ENCODE data around the gene CCDC57. TPM values are rescaled to one million over a fixed set of nuclear protein-coding genes. Genes with fewer than 3 reads are reported as not detected.
A peak's percentile ranks its signal among the peaks of the same experiment; 100 is the strongest.

Gene CCDC57
- total and polyA plus RNA-seq, 2 of the 8 experiments (the other 6 are each of a cell fraction or from before 2014, with no cell fraction given), result 8.4 to 12.9 TPM

- Histone ChIP-seq H3K4me2 (ENCODE audit: insufficient read depth in 1 of 2, low read depth in 2 of 2, low read length in 2 of 2) (no peak overlapping the region), H3K18ac (ENCODE audit: extremely low read depth, low read length) (no peak overlapping the region), H3K27me3 (replicated peaks in 1 of 4; ENCODE audit: control insufficient read depth in 3 of 4, extremely low read depth in 1 of 4, insufficient read depth in 3 of 4, low read length in 3 of 4) (peaks cover 26 to 48% (median 42%) of the 10 kb centered on the region in 4 experiments), H3K56ac (replicated peaks; ENCODE audit: insufficient read length, low read depth, low read length) (no peak overlapping the region), H3K14ac (ENCODE audit: insufficient read length) (no peak overlapping the region), H3K9me3 (ENCODE audit: insufficient read depth in 2 of 2, low read depth in 1 of 2, low read length in 1 of 2) (no peaks in the 10 kb centered on the region; a peak in 1 of 4 replicates), H3K23me2 (ENCODE audit: low read depth, low read length) (peaks cover 9% of the 10 kb centered on the region; the same call in 1 of the 2 replicates), H4K91ac (replicated peaks; ENCODE audit: insufficient read length, low read length) (no peak overlapping the region), H2BK120ac (replicated peaks; ENCODE audit: low read depth, low read length) (no peak overlapping the region), H3K4ac (replicated peaks; ENCODE audit: insufficient read length, low read depth, low read length) (no peak overlapping the region), H3K4me1 (replicated peaks in 1 of 4; ENCODE audit: control insufficient read depth in 3 of 4, insufficient read depth in 4 of 4, low read length in 3 of 4) (peaks cover 0 to 18% (median 6%) of the 10 kb centered on the region in 4 experiments; a peak in 6 of 7 replicates), H2BK20ac (ENCODE audit: low read length) (no peak overlapping the region), H2AFZ (ENCODE audit: low read length) (no peak overlapping the region), H2BK12ac (ENCODE audit: low read depth, low read length) (no peak overlapping the region), H3K79me2 (ENCODE audit: control insufficient read depth in 1 of 2, insufficient read depth in 2 of 2, low read length in 2 of 2) (no peaks in the 10 kb centered on the region), H3K23ac (ENCODE audit: insufficient read length) (no peak overlapping the region), H3K36me3 (ENCODE audit: control insufficient read depth in 2 of 4, insufficient read depth in 4 of 4, low read length in 3 of 4) (peaks cover 0 to 3% (median 0%) of the 10 kb centered on the region in 4 experiments; a peak in 1 of 8 replicates), H3K9ac (replicated peaks in 1 of 4; ENCODE audit: extremely low read depth in 1 of 4, low read depth in 3 of 4, low read length in 3 of 4) (no peak overlapping the region), H2AK5ac (ENCODE audit: low read depth, low read length) (0 out of 2 replicates have a peak overlapping the region, but pooled peaks have one; percentile 5), H4K20me1 (replicated peaks in 1 of 2; ENCODE audit: control insufficient read depth in 1 of 2, insufficient read depth in 2 of 2, low read length in 2 of 2) (peaks cover 9 to 12% of the 10 kb centered on the region in 2 experiments), H3K4me3 (ENCODE audit: extremely low read depth in 1 of 4, insufficient read depth in 2 of 4, low read depth in 3 of 4, low read length in 4 of 4) (no peak overlapping the region), H2BK15ac (ENCODE audit: low read length) (no peak overlapping the region), H4K8ac (ENCODE audit: extremely low read depth, insufficient read depth, low read length) (peak overlapping the region; percentile 11; the same call in 1 of the 2 replicates), H2BK5ac (ENCODE audit: low read depth, low read length) (no peak overlapping the region), H3K79me1 (ENCODE audit: low read depth, low read length) (no peaks in the 10 kb centered on the region; the same call in 1 of the 2 replicates), H4K5ac (ENCODE audit: insufficient read length, low read depth, low read length) (no peak overlapping the region), H3K27ac (ENCODE audit: low read depth, low read length) (no peak overlapping the region)
- FAIRE-seq (no peak), DNase-seq (ENCODE audit: low read depth in 1 of 2, low spot score in 2 of 2) (no peak)
- WGBS, 2 experiments (ENCODE audit: extremely low coverage in 1 of 2, insufficient coverage in 1 of 2, insufficient read length in 1 of 2, insufficient replicate concordance in 2 of 2, low coverage in 1 of 2, low lambda C conversion rate in 2 of 2, missing lambda C conversion rate in 1 of 2), result 91% methylated on average over 17 of the region's 21 CpGs; no CpG with 5 or more reads in 1 of the 2 experiments
- ChIA-PET CTCF (ENCODE audit: partially characterized antibody) (interaction anchor here (1.6 kb wide), 1 partner anchor 9 kb away, joined by 3 read pairs; no protein-coding TSS in a partner anchor), POLR2A (ENCODE audit: partially characterized antibody) (interaction anchor here (1.6 kb wide), 1 partner anchor 9 kb away, joined by 5 read pairs; no protein-coding TSS in a partner anchor)
- TF ChIP-seq CHD1 (IDR thresholded peaks at IDR 0.05; ENCODE audit: low read depth, low read length), result no peak
- no peak for TF ChIP-seq GTF2F1 (IDR thresholded peaks at IDR 0.05; ENCODE audit: borderline replicate concordance, low read depth, low read length)
- TF ChIP-seq BRCA1 (IDR thresholded peaks at IDR 0.05; ENCODE audit: low read depth, low read length), result no peak
- TF ChIP-seq SIX5 (IDR thresholded peaks at IDR 0.05; ENCODE audit: low read depth, low read length), result no peak
- TF ChIP-seq RFX5 (IDR thresholded peaks at IDR 0.05; ENCODE audit: borderline replicate concordance, low read depth, low read length), result no peak
- no peak for TF ChIP-seq TEAD4 (IDR thresholded peaks at IDR 0.05; ENCODE audit: low read depth, low read length)
- no peak for TF ChIP-seq TBP (IDR thresholded peaks at IDR 0.05; ENCODE audit: low read depth, low read length)
- no peak for TF ChIP-seq MAFK (IDR thresholded peaks at IDR 0.05; ENCODE audit: low read depth, low read length)
These were observed 20.5 kb upstream of the CCDC57 start for GRCh38 chr17:82232876-82233785.
